SK-N-SH (cell line): ENCODE measurements around the gene ZNF511. TPM values are rescaled to one million over a fixed set of nuclear protein-coding genes. Genes with fewer than 3 reads are reported as not detected.

Source experiments
- CTCF ChIA-PET: fragments of 300-600, 350-600 bp; formaldehyde crosslinking; extraction: SDS; loops from one replicate; lab custom pipeline; 2021; lab: Yijun Ruan, JAX
- POLR2A ChIA-PET: fragments of 350-600 bp; sonication (Branson Sonifier 250); formaldehyde crosslinking; extraction: SDS; loops from one replicate; lab custom pipeline; 2020; ENCODE audit warnings: antibody characterized with exemption, inconsistent platforms; lab: Yijun Ruan, JAX
- DNase-seq: peaks from one replicate; pipeline ENCODE4 v3.0.0; 2012
- H2AFZ ChIP-seq: fragments of 200-600 bp; sonication (generic); 2 replicates; pipeline ENCODE4 v1.8.1; 2016; ENCODE audit warnings: antibody characterized with exemption, mild to moderate bottlenecking, low read depth
- H3F3A ChIP-seq: fragments of 200-600 bp; sonication (generic); replicated peaks from 2 replicates; pipeline ENCODE3; 2016; ENCODE audit warnings: antibody characterized with exemption, mild to moderate bottlenecking; ENCODE audit not compliant: insufficient read depth
- H3K27ac ChIP-seq, 2 experiments: fragments of 200-500 bp in 1 of 2; fragments of 200-600 bp in 1 of 2; sonication (Bioruptor generic) in 1 of 2; sonication (generic), shearing (Covaris generic) in 1 of 2; 2 replicates each; pipeline versions ENCODE4 v1.5.1 to v1.6.1; 2014 to 2016; ENCODE audit warnings: low read depth in 2 of 2, inconsistent platforms in 1 of 2, low read length in 1 of 2, mild to moderate bottlenecking in 1 of 2, mixed read lengths in 1 of 2
- H3K27me3 ChIP-seq: fragments of 200-600 bp; sonication (generic), shearing (Covaris generic); 2 replicates; pipeline ENCODE4 v1.6.1; 2016; ENCODE audit warnings: mixed run types; ENCODE audit not compliant: insufficient read depth
- H3K36me3 ChIP-seq, 2 experiments: fragments of 200-500 bp in 1 of 2; fragments of 200-600 bp in 1 of 2; sonication (Bioruptor generic) in 1 of 2; sonication (generic) in 1 of 2; replicated peaks in 1 of 2; 2 replicates each; pipeline versions ENCODE3 to v1.5.1; 2014 to 2016; ENCODE audit warnings: low read length in 1 of 2, mild to moderate bottlenecking in 1 of 2; ENCODE audit not compliant: insufficient read depth in 2 of 2, control insufficient read depth in 1 of 2
- H3K4me1 ChIP-seq, 2 experiments: fragments of 200-500 bp in 1 of 2; fragments of 200-600 bp in 1 of 2; sonication (Bioruptor generic) in 1 of 2; sonication (generic), shearing (Covaris generic) in 1 of 2; 2 replicates each; pipeline versions ENCODE4 v1.5.1 to v1.6.1; 2014 to 2016; ENCODE audit warnings: low read depth in 1 of 2, low read length in 1 of 2, mixed run types in 1 of 2; ENCODE audit not compliant: insufficient read depth in 2 of 2, control insufficient read depth in 1 of 2
- H3K4me2 ChIP-seq: fragments of 200-600 bp; sonication (generic), shearing (Covaris generic); 2 replicates; pipeline ENCODE4 v1.6.1; 2017; ENCODE audit warnings: mixed run types
- H3K4me3 ChIP-seq, 2 experiments: fragments of 200-500 bp in 1 of 2; fragments of 200-600 bp in 1 of 2; sonication (Bioruptor generic) in 1 of 2; sonication (generic), shearing (Covaris generic) in 1 of 2; 2 replicates each; pipeline versions ENCODE4 v1.5.1 to v1.8.1; 2014 to 2016; ENCODE audit warnings: low read depth in 2 of 2, inconsistent platforms in 1 of 2, low read length in 1 of 2, mild to moderate bottlenecking in 1 of 2, mixed read lengths in 1 of 2, moderate library complexity in 1 of 2
- H3K79me2 ChIP-seq: fragments of 200-600 bp; sonication (generic); 2 replicates; pipeline ENCODE4 v1.8.1; 2017; ENCODE audit warnings: mild to moderate bottlenecking; ENCODE audit not compliant: insufficient read depth
- H3K9ac ChIP-seq: fragments of 200-600 bp; sonication (generic); 2 replicates; pipeline ENCODE4 v1.6.1; 2017; ENCODE audit warnings: mixed run types
- H3K9me2 ChIP-seq: fragments of 200-600 bp; sonication (generic); 2 replicates; pipeline ENCODE4 v1.6.1; 2017; ENCODE audit warnings: mixed run types
- H3K9me3 ChIP-seq: fragments of 200-600 bp; sonication (generic); 2 replicates; pipeline ENCODE4 v1.6.1; 2017; ENCODE audit warnings: mixed run types, mild to moderate bottlenecking, moderate library complexity
- H4K20me1 ChIP-seq: fragments of 200-600 bp; sonication (generic); 2 replicates; pipeline ENCODE4 v1.6.1; 2017; ENCODE audit warnings: mild to moderate bottlenecking, mixed run types; ENCODE audit not compliant: insufficient read depth
- CHD2 ChIP-seq: fragments of 150-350 bp; IDR thresholded peaks from 2 replicates; pipeline ENCODE4 v1.6.1; 2018; ENCODE audit warnings: low read length; ENCODE audit not compliant: partially characterized antibody
- EP300 ChIP-seq, 2 experiments: IDR thresholded peaks; 2 replicates each; pipeline versions ENCODE4 v1.4.0 to v1.6.1; 2012; ENCODE audit warnings: borderline replicate concordance in 1 of 2, low read depth in 1 of 2, low read length in 1 of 2
- FOSL2 ChIP-seq: IDR thresholded peaks from 2 replicates; pipeline ENCODE4 v1.4.0; 2012; ENCODE audit warnings: low read depth, mild to moderate bottlenecking, moderate library complexity, borderline replicate concordance
- GABPA ChIP-seq: IDR thresholded peaks from 2 replicates; pipeline ENCODE4 v1.4.0; 2012; ENCODE audit warnings: low read depth, mild to moderate bottlenecking
- JUND ChIP-seq: IDR thresholded peaks from 2 replicates; pipeline ENCODE4 v1.4.0; 2012
- MEF2A ChIP-seq: IDR thresholded peaks from 2 replicates; pipeline ENCODE4 v1.4.0; 2012; ENCODE audit warnings: low read depth, borderline replicate concordance
- MXI1 ChIP-seq: IDR thresholded peaks from 2 replicates; pipeline ENCODE4 v1.6.1; 2012; ENCODE audit warnings: mild to moderate bottlenecking, low read depth, low read length, improper control_type of control experiment
- NFIC ChIP-seq: IDR thresholded peaks from 2 replicates; pipeline ENCODE4 v1.4.0; 2012; ENCODE audit warnings: borderline replicate concordance
- RAD21 ChIP-seq: IDR thresholded peaks from 2 replicates; pipeline ENCODE4 v1.6.1; 2012; ENCODE audit warnings: mild to moderate bottlenecking, low read length
- RFX5 ChIP-seq: IDR thresholded peaks from 2 replicates; pipeline ENCODE4 v1.6.1; 2012; ENCODE audit warnings: mild to moderate bottlenecking, improper control_type of control experiment, low read length
- SMC3 ChIP-seq: IDR thresholded peaks from 2 replicates; pipeline ENCODE4 v1.6.1; 2012; ENCODE audit warnings: low read depth, low read length, improper control_type of control experiment
- TCF12 ChIP-seq: IDR thresholded peaks from 2 replicates; pipeline ENCODE4 v1.4.0; 2012
- whole genome bisulfite sequencing: methylation state at CpG from one replicate; pipeline ENCODE4 v1.1.6; 2017; ENCODE audit warnings: low lambda C conversion rate; 5-methylcytosine and 5-hydroxymethylcytosine counted together
- polyA plus RNA-seq, 3 experiments: library from polyadenylated mRNA; depleted of rRNA; stranded (reverse); fragments of >200 nt; gene quantifications; 2 replicates each; pipeline ENCODE4 v1.2.3, GENCODE V29; 2012
- TF ChIP-seq, protein P1 (sequence below): IDR thresholded peaks from 2 replicates; pipeline ENCODE4 v1.4.0; 2012; ENCODE audit warnings: low read depth
- TF ChIP-seq, protein P2 (sequence below): IDR thresholded peaks from 2 replicates; pipeline ENCODE4 v1.4.0; 2012; ENCODE audit warnings: low read depth, borderline replicate concordance
- TF ChIP-seq, protein P3 (sequence below): IDR thresholded peaks from 2 replicates; pipeline ENCODE4 v1.4.0; 2012; ENCODE audit warnings: low read depth, borderline replicate concordance
- TF ChIP-seq, protein P4 (sequence below): fragments of 200-600 bp; sonication (generic); IDR thresholded peaks from 2 replicates; pipeline ENCODE4 v1.6.1; 2017; ENCODE audit warnings: antibody characterized with exemption, mild to moderate bottlenecking, moderate library complexity

ZNF511 gene
- polyA plus RNA-seq, 1 of the 3 experiments (the other 2 are of a cell fraction): 62.3 TPM

DNA sequence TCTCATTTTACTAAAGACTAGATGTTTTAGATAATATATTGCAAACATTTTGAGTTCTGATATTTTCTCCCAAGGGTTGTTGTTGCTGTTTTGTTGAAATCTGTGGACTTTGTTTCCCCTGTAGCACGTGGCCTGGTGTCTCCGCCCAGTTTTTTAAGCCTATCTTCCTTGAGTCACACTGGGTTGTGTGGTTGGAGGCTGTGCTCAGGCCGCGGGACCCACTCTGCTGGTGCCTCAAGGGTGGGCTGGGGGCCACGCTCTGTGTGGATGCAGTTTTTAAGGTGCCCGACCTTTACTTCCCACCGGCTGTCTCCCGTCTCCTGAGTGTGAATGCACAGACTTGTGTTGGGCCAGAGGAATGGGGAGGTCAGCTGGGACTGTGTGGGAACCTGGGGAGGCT is 34.2 kb downstream of the ZNF511 start (continued):
- TF ChIP-seq, protein P1, sequence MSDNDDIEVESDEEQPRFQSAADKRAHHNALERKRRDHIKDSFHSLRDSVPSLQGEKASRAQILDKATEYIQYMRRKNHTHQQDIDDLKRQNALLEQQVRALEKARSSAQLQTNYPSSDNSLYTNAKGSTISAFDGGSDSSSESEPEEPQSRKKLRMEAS: no peak
- TF ChIP-seq SMC3 (no peak), TCF12 (no peak), MXI1 (no peak), RAD21 (no peak), NFIC (no peak), EP300 (IDR thresholded peaks at IDR 0.05; ENCODE audit: borderline replicate concordance in 1 of 2, low read depth in 1 of 2, low read length in 1 of 2) (no peak), FOSL2 (no peak), JUND (no peak)
- TF ChIP-seq, protein P2, sequence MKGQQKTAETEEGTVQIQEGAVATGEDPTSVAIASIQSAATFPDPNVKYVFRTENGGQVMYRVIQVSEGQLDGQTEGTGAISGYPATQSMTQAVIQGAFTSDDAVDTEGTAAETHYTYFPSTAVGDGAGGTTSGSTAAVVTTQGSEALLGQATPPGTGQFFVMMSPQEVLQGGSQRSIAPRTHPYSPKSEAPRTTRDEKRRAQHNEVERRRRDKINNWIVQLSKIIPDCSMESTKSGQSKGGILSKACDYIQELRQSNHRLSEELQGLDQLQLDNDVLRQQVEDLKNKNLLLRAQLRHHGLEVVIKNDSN: no peak

DNA sequence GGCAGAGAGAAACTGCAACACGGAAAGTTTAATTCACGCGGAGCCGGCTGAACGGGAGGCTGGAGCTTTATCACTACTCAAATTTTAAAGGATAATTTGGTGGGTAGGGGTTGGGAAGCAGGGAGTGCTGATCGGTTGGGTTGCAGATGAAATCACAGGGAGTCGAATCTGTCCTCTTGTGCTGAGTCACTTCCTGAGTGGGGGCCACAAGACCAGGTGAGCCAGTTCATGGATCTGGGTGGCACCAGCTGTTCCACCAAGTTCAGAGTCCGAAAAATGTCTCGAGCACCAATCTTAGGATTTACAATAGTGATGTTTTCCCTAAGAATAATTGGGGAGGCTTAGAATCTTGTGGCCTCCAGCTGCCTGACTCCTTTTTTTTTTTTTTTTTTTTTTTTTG is 34.8 kb downstream of the ZNF511 start:
- Histone ChIP-seq H3K36me3 (no peaks in the 10 kb centered on the region), H3K9me2 (no peaks in the 10 kb centered on the region), H3K4me3 (no peak overlapping the region), H3K9ac (no peak overlapping the region), H3F3A (no peaks in the 10 kb centered on the region), H3K4me2 (0 out of 2 replicates have a peak overlapping the region, but pooled peaks have one; percentile 24), H3K27ac (no peak overlapping the region), H4K20me1 (no peaks in the 10 kb centered on the region), H3K9me3 (no peaks in the 10 kb centered on the region), H3K27me3 (peaks cover 55% of the 10 kb centered on the region; the same call in 1 of the 2 replicates), H3K79me2 (no peaks in the 10 kb centered on the region), H2AFZ (no peak overlapping the region), H3K4me1 (peaks cover 0 to 7% of the 10 kb centered on the region in 2 experiments; a peak in 1 of 4 replicates)
- DNase-seq: no peak
- TF ChIP-seq, protein P3, sequence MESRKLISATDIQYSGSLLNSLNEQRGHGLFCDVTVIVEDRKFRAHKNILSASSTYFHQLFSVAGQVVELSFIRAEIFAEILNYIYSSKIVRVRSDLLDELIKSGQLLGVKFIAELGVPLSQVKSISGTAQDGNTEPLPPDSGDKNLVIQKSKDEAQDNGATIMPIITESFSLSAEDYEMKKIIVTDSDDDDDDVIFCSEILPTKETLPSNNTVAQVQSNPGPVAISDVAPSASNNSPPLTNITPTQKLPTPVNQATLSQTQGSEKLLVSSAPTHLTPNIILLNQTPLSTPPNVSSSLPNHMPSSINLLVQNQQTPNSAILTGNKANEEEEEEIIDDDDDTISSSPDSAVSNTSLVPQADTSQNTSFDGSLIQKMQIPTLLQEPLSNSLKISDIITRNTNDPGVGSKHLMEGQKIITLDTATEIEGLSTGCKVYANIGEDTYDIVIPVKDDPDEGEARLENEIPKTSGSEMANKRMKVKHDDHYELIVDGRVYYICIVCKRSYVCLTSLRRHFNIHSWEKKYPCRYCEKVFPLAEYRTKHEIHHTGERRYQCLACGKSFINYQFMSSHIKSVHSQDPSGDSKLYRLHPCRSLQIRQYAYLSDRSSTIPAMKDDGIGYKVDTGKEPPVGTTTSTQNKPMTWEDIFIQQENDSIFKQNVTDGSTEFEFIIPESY: no peak
- TF ChIP-seq, protein P1: no peak
- TF ChIP-seq RFX5 (no peak), MXI1 (no peak), CHD2 (no peak), MEF2A (no peak), GABPA (no peak)
- TF ChIP-seq, protein P4, sequence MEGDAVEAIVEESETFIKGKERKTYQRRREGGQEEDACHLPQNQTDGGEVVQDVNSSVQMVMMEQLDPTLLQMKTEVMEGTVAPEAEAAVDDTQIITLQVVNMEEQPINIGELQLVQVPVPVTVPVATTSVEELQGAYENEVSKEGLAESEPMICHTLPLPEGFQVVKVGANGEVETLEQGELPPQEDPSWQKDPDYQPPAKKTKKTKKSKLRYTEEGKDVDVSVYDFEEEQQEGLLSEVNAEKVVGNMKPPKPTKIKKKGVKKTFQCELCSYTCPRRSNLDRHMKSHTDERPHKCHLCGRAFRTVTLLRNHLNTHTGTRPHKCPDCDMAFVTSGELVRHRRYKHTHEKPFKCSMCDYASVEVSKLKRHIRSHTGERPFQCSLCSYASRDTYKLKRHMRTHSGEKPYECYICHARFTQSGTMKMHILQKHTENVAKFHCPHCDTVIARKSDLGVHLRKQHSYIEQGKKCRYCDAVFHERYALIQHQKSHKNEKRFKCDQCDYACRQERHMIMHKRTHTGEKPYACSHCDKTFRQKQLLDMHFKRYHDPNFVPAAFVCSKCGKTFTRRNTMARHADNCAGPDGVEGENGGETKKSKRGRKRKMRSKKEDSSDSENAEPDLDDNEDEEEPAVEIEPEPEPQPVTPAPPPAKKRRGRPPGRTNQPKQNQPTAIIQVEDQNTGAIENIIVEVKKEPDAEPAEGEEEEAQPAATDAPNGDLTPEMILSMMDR: no peak
- ChIA-PET CTCF (interaction anchor here (3.3 kb wide), 1 partner anchor 14 kb away, joined by 21 read pairs; no protein-coding TSS in a partner anchor), POLR2A (no interaction called here)
- WGBS: 16% methylated on average over 9 of the region's 9 CpGs
